BJ (cell line): ENCODE measurements around the gene CCL27. TPM values are rescaled to one million over a fixed set of nuclear protein-coding genes. Genes with fewer than 3 reads are reported as not detected.

Experiments
- CTCF ChIA-PET: fragments of 350-600 bp; formaldehyde crosslinking; extraction: SDS; loops from one replicate; lab custom pipeline; 2021; ENCODE audit warnings: antibody characterized with exemption, inconsistent platforms; lab: Yijun Ruan, JAX
- POLR2A ChIA-PET: fragments of 300-600 bp; sonication (Branson Sonifier 250); formaldehyde crosslinking; extraction: SDS; loops from one replicate; lab custom pipeline; 2021; ENCODE audit warnings: antibody characterized with exemption; lab: Charles Lee
- DNase-seq: peaks from one replicate; pipeline ENCODE4 v3.0.0-alpha.2; 2011; ENCODE audit warnings: low read depth
- H3K27me3 ChIP-seq: 2 replicates; pipeline ENCODE4 v1.6.0; 2011; ENCODE audit warnings: low read length; ENCODE audit not compliant: control insufficient read depth, insufficient read depth
- H3K36me3 ChIP-seq: 2 replicates; pipeline ENCODE4 v1.5.1; 2011; ENCODE audit warnings: low read length; ENCODE audit not compliant: control insufficient read depth, insufficient read depth
- H3K4me3 ChIP-seq: 2 replicates; pipeline ENCODE4 v1.5.1; 2011; ENCODE audit warnings: low read depth, mild to moderate bottlenecking, control low read depth, low read length
- CTCF ChIP-seq: IDR thresholded peaks from 2 replicates; pipeline ENCODE4 v1.5.1; 2011; ENCODE audit warnings: low read depth, mild to moderate bottlenecking, control low read depth, inconsistent platforms, low read length, moderate library complexity; ENCODE audit not compliant: insufficient read depth
- polyA plus RNA-seq: library from polyadenylated mRNA; depleted of rRNA; stranded (reverse); fragments of >200 nt; gene quantifications from 2 replicates; pipeline ENCODE4 v1.2.3, GENCODE V29; 2011

CCL27 gene
- polyA plus RNA-seq, 1 experiment = 0.12 TPM

- no peak overlapping the region for H3K4me3 ChIP-seq
- ChIA-PET CTCF (interaction anchor here (1.2 to 4.0 kb wide), 3 partner anchors 12 to 14 kb away, joined by 3 to 39 read pairs (median 29); no protein-coding TSS in a partner anchor), POLR2A (no interaction called here)
- H3K27me3 ChIP-seq = no peaks in the 10 kb centered on the region
- H3K36me3 ChIP-seq = no peaks in the 10 kb centered on the region
- DNase-seq = no peak
- TF ChIP-seq CTCF = no peak
Observed at GRCh38 chr9:34688329-34689115, 26.1 kb upstream of the CCL27 start.

- ChIA-PET CTCF (interaction anchor here (1.0 to 3.8 kb wide), 3 partner anchors 12 to 41 kb away, joined by 3 to 39 read pairs (median 17); partner anchors contain the start of gene GALT), POLR2A (no interaction called here)
- H3K36me3 ChIP-seq = no peaks in the 10 kb centered on the region
- no peak for DNase-seq
- no peaks in the 10 kb centered on the region for H3K27me3 ChIP-seq
- no peak overlapping the region for H3K4me3 ChIP-seq
- no peak for TF ChIP-seq CTCF
Observed at GRCh38 chr9:34687276-34688030, 25.0 kb upstream of the CCL27 start.

- no peak overlapping the region for H3K4me3 ChIP-seq
- H3K36me3 ChIP-seq = no peaks in the 10 kb centered on the region
- no peaks in the 10 kb centered on the region for H3K27me3 ChIP-seq
- no peak for DNase-seq
- TF ChIP-seq CTCF = no peak
- CTCF ChIA-PET = interaction anchor here (1.0 to 3.8 kb wide), 5 partner anchors 11 to 40 kb away, joined by 3 to 39 read pairs (median 5); partner anchors contain the start of gene GALT
- POLR2A ChIA-PET = no interaction called here
Observed at GRCh38 chr9:34686732-34687131, 24.3 kb upstream of the CCL27 start.

- no peaks in the 10 kb centered on the region for H3K27me3 ChIP-seq
- CTCF ChIA-PET = interaction anchor here (1.0 to 3.8 kb wide), 6 partner anchors 10 to 39 kb away, joined by 3 to 39 read pairs (median 4); partner anchors contain the start of gene GALT
- H3K4me3 ChIP-seq = no peak overlapping the region
- no peak for DNase-seq
- TF ChIP-seq CTCF = no peak
- POLR2A ChIA-PET = no interaction called here
- H3K36me3 ChIP-seq = no peaks in the 10 kb centered on the region
Observed at GRCh38 chr9:34686231-34686630, 23.8 kb upstream of the CCL27 start.

- Histone ChIP-seq H3K27me3 (no peaks in the 10 kb centered on the region), H3K4me3 (no peak overlapping the region), H3K36me3 (no peaks in the 10 kb centered on the region)
- ChIA-PET POLR2A (no interaction called here), CTCF (interaction anchor here (1.0 to 3.8 kb wide), 5 partner anchors 10 to 22 kb away, joined by 3 to 39 read pairs (median 5); no protein-coding TSS in a partner anchor)
- DNase-seq = no peak
- TF ChIP-seq CTCF = no peak
Observed at GRCh38 chr9:34685591-34685990, 23.1 kb upstream of the CCL27 start.
